Neural cell (in vitro differentiated cells): ENCODE results near the gene STX18.
"Not testable (repeated sequence)": the region's sequence is repeated elsewhere in the genome, so short reads cannot be mapped to it uniquely, and the experiment has no call there.

Source experiments
- CTCF ChIP-seq: fragments of 450-650 bp; IDR thresholded peaks from 2 replicates; pipeline ENCODE4 v1.5.1; 2014; ENCODE audit warnings: antibody characterized with exemption, mild to moderate bottlenecking, moderate library complexity; ENCODE audit not compliant: poor library complexity, severe bottlenecking
- EP300 ChIP-seq: fragments of 450-650 bp; conservative IDR thresholded peaks from 2 replicates; pipeline ENCODE4 v1.6.1; 2014; ENCODE audit warnings: antibody characterized with exemption, mild to moderate bottlenecking, moderate library complexity; ENCODE audit not compliant: poor library complexity, severe bottlenecking
- EZH2 ChIP-seq: fragments of 200-600, 300-800 bp; shearing (Covaris generic), sonication (generic); IDR thresholded peaks from 2 replicates; pipeline ENCODE4 v1.6.1; 2014; ENCODE audit warnings: antibody characterized with exemption, low read length, borderline replicate concordance, mild to moderate bottlenecking; ENCODE audit not compliant: insufficient read depth, poor library complexity, severe bottlenecking
- MXI1 ChIP-seq: fragments of 450-650 bp; conservative IDR thresholded peaks from 2 replicates; pipeline ENCODE4 v1.6.1; 2014; ENCODE audit warnings: antibody characterized with exemption, mild to moderate bottlenecking; ENCODE audit not compliant: poor library complexity, severe bottlenecking
- POLR2AphosphoS5 ChIP-seq: IDR thresholded peaks from 2 replicates; pipeline ENCODE4 v1.6.1; 2012
- RAD21 ChIP-seq: fragments of 450-650 bp; conservative IDR thresholded peaks from 2 replicates; pipeline ENCODE4 v1.6.1; 2014; ENCODE audit warnings: antibody characterized with exemption, mild to moderate bottlenecking, moderate library complexity
- SMC3 ChIP-seq: fragments of 450-650 bp; conservative IDR thresholded peaks from 2 replicates; pipeline ENCODE4 v1.6.1; 2014; ENCODE audit warnings: antibody characterized with exemption, mild to moderate bottlenecking, moderate library complexity; ENCODE audit not compliant: poor library complexity
- TAF1 ChIP-seq: IDR thresholded peaks from 2 replicates; pipeline ENCODE4 v1.6.1; 2012; ENCODE audit warnings: low read depth

DNA sequence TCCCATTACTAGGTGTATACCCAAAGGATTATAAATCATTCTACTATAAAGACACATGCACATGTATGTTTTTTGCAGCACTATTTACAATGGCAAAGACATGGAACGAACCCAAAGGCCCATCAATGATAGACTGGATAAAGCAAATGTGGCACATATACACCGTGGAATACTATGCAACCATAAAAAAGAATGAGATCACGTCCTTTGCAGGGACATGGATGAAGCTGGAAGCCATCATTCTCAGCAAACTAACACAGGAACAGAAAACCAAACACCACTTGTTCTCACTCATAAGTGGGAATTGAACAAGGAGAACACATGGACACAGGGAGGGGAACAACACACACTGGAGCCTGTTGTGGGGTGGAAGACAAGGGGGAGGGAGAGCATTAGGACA, 31.2 kb downstream of the STX18 start:
- not testable (repeated sequence) for TF ChIP-seq CTCF, EZH2, EP300, TAF1, MXI1, POLR2AphosphoS5, SMC3, RAD21
